Transverse colon (tissue), 4 donors: ENCODE measurements around the gene FGF1. TPM values are rescaled to one million over a fixed set of nuclear protein-coding genes. Genes with fewer than 3 reads are reported as not detected.

Source experiments
- DNase-seq: peaks from one replicate; pipeline ENCODE4 v3.0.0-alpha.2; 2019
- H3K27ac ChIP-seq, 4 donors: fragments of 200-600 bp; sonication (generic); 2 replicates each; pipeline ENCODE4 v1.5.1; 2016 to 2018; ENCODE audit warnings: inconsistent platforms in 4 of 4
- H3K27me3 ChIP-seq: fragments of 200-600 bp; sonication (generic); 2 replicates; pipeline ENCODE4 v1.5.1; 2017; ENCODE audit warnings: inconsistent platforms
- H3K36me3 ChIP-seq, 4 donors: fragments of 200-600 bp; sonication (generic); 2 replicates each; pipeline ENCODE4 v1.5.1; 2017 to 2019; ENCODE audit warnings: inconsistent platforms in 4 of 4
- H3K4me1 ChIP-seq, 4 donors: fragments of 200-600 bp; sonication (generic); 2 replicates each; pipeline ENCODE4 v1.5.1; 2017 to 2020; ENCODE audit warnings: inconsistent platforms in 4 of 4
- H3K4me3 ChIP-seq, 4 donors: fragments of 200-600 bp; sonication (generic); 1 replicate in 1 of 4; 2 replicates in 3 of 4; pipeline versions ENCODE4 v1.5.1 to v1.6.1; 2017 to 2019; ENCODE audit warnings: inconsistent platforms in 4 of 4
- H3K9me3 ChIP-seq, 2 donors: fragments of 200-600 bp; sonication (generic); 2 replicates each; pipeline ENCODE4 v1.5.1; 2017 to 2019; ENCODE audit warnings: inconsistent platforms in 2 of 2
- CTCF ChIP-seq, 5 experiments: fragments of 200-600 bp in 3 of 5; fragments of 450-650 bp in 2 of 5; sonication (generic) in 3 of 5; IDR thresholded peaks; 1 replicate in 2 of 5; 2 replicates in 3 of 5; pipeline ENCODE4 v1.5.1; 2016 to 2017; ENCODE audit warnings: antibody characterized with exemption in 5 of 5, inconsistent platforms in 3 of 5, mild to moderate bottlenecking in 2 of 5, moderate library complexity in 1 of 5
- EP300 ChIP-seq: sonication (generic); formaldehyde crosslinking; IDR thresholded peaks from one replicate; pipeline ENCODE4 v1.6.1; 2017; ENCODE audit warnings: antibody characterized with exemption, low read depth
- POLR2A ChIP-seq: fragments of 450-650 bp; IDR thresholded peaks from one replicate; pipeline ENCODE4 v1.6.1; 2016; ENCODE audit warnings: antibody characterized with exemption, mild to moderate bottlenecking, moderate library complexity
- POLR2AphosphoS5 ChIP-seq, 3 donors: sonication (generic); formaldehyde crosslinking; IDR thresholded peaks; one replicate each; pipeline ENCODE4 v1.6.1; 2016; ENCODE audit warnings: antibody characterized with exemption in 3 of 3
- WGBS, 2 donors: methylation state at CpG; one replicate each; pipeline ENCODE4 v1.1.5; 2018; ENCODE audit warnings: low coverage in 1 of 2; 5-methylcytosine and 5-hydroxymethylcytosine counted together
- in situ Hi-C, 4 donors: fragments of 200-750 bp; cut with MboI; loops; one replicate each; pipeline versions ENCODE4 v1.15.0 to v1.15.1; 2017; ENCODE audit warnings: low sequenced_read_pairs in 3 of 4, low pct_ligation_motif_present in 1 of 4, low pct_unique_long_range_greater_than_20kb in 1 of 4
- intact Hi-C: fragments of 100-400 bp; cut with DNase I; formaldehyde crosslinking; loops from one replicate; pipeline ENCODE4 v1.15.1; 2023; ENCODE audit warnings: low total_unique reads
- total RNA-seq, 4 donors: library from RNA; depleted of rRNA; stranded (reverse); fragments of >200 nt; gene quantifications; one replicate each; pipeline ENCODE4 v1.1.0, GENCODE V29; 2016

FGF1 gene
- total RNA-seq, 4 donors from 2014 or later: 0.32 to 0.41 TPM; not detected in 2

GRCh38 chr5:142609142-142609541 is 76.7 kb downstream of the FGF1 start:
- Histone ChIP-seq H3K27ac (no peak overlapping the region), H3K4me3 (no peak overlapping the region), H3K4me1 (peaks cover 0 to 5% (median 0%) of the 10 kb centered on the region in 4 donors), H3K9me3 (no peaks in the 10 kb centered on the region), H3K27me3 (peaks cover 16% of the 10 kb centered on the region), H3K36me3 (no peaks in the 10 kb centered on the region)
- no peak for TF ChIP-seq POLR2A
- no peak for TF ChIP-seq CTCF (IDR thresholded peaks at IDR 0.05)
- TF ChIP-seq POLR2AphosphoS5 (IDR thresholded peaks at IDR 0.05): no peak
- TF ChIP-seq EP300: no peak
- in situ Hi-C loops: loop anchor here in 2 of 4 donors (25.0 kb wide), 1 partner anchor 278 kb away; no protein-coding TSS in a partner anchor
- intact Hi-C loops: no loop called here
- WGBS, 2 donors: 50 to 73% methylated on average over 1 to 6 of the region's 6 CpGs
- DNase-seq: no peak

GRCh38 chr5:142608081-142608480 is 77.8 kb downstream of the FGF1 start:
- in situ Hi-C loops (loop anchor here in 2 of 4 donors (25.0 kb wide), 1 partner anchor 279 kb away; no protein-coding TSS in a partner anchor), intact Hi-C loops (no loop called here)
- no peak for DNase-seq
- Histone ChIP-seq H3K27me3 (peaks cover 16% of the 10 kb centered on the region), H3K36me3 (no peaks in the 10 kb centered on the region), H3K9me3 (no peaks in the 10 kb centered on the region), H3K27ac (peak overlapping the region; percentile 16 to 49 (median 31)), H3K4me1 (peaks cover 0 to 5% (median 0%) of the 10 kb centered on the region in 4 donors), H3K4me3 (no peak overlapping the region)
- WGBS, 2 donors: 27 to 46% methylated on average over 3 to 7 of the region's 7 CpGs
- no peak for TF ChIP-seq POLR2A
- TF ChIP-seq POLR2AphosphoS5 (IDR thresholded peaks at IDR 0.05): no peak
- TF ChIP-seq EP300: no peak
- TF ChIP-seq CTCF (IDR thresholded peaks at IDR 0.05): no peak

- H3K27me3 ChIP-seq: peaks cover 8% of the 10 kb centered on the region
- no peak for DNase-seq
- peak overlapping the region in 2 of 4 donors; percentile 29 to 43 for H3K27ac ChIP-seq
- in situ Hi-C loops (loop anchor here in 2 of 4 donors (25.0 kb wide), 1 partner anchor 282 kb away; no protein-coding TSS in a partner anchor), intact Hi-C loops (no loop called here)
- no peak overlapping the region for H3K4me3 ChIP-seq
- H3K36me3 ChIP-seq: no peaks in the 10 kb centered on the region
- WGBS, 2 donors: 72% methylated on average over 5 of the region's 5 CpGs; no CpG with 5 or more reads in 1 of the 2 donors
- no peaks in the 10 kb centered on the region for H3K9me3 ChIP-seq
- TF ChIP-seq CTCF (IDR thresholded peaks at IDR 0.05) (no peak), POLR2A (no peak), POLR2AphosphoS5 (IDR thresholded peaks at IDR 0.05) (no peak), EP300 (no peak)
- peaks cover 0 to 11% (median 6%) of the 10 kb centered on the region in 4 donors for H3K4me1 ChIP-seq
Observed at GRCh38 chr5:142605611-142606010, 80.3 kb downstream of the FGF1 start.

GRCh38 chr5:142602720-142603245 is 83.1 kb downstream of the FGF1 start:
- DNase-seq: no peak
- H3K9me3 ChIP-seq: no peaks in the 10 kb centered on the region
- WGBS, 2 donors: 70% methylated on average over 4 of the region's 4 CpGs; no CpG with 5 or more reads in 1 of the 2 donors
- no peak overlapping the region for H3K27ac ChIP-seq
- peaks cover 5% of the 10 kb centered on the region for H3K27me3 ChIP-seq
- no peak overlapping the region for H3K4me3 ChIP-seq
- in situ Hi-C loops (loop anchor here in 2 of 4 donors (25.0 kb wide), 1 partner anchor 285 kb away; no protein-coding TSS in a partner anchor), intact Hi-C loops (no loop called here)
- TF ChIP-seq POLR2AphosphoS5 (IDR thresholded peaks at IDR 0.05) (no peak), POLR2A (no peak), EP300 (no peak)
- peaks cover 0 to 20% (median 8%) of the 10 kb centered on the region in 4 donors for H3K4me1 ChIP-seq
- H3K36me3 ChIP-seq: no peaks in the 10 kb centered on the region
